ENCODE measurements around the gene SPPL3.

The SPPL3 gene

GRCh38 chr12:120917748-120918147, 13.6 kb upstream of the SPPL3 start:
- TF ChIP-seq ZFX (IDR thresholded peaks at IDR 0.05; ENCODE audit: borderline replicate concordance) (no peak), CTCF (IDR thresholded peaks at IDR 0.05) (no peak)
- H3K27ac ChIP-seq: no peak overlapping the region

- no peak overlapping the region for H3K27ac ChIP-seq
- TF ChIP-seq ZFX (IDR thresholded peaks at IDR 0.05; ENCODE audit: borderline replicate concordance) (no peak), CTCF (IDR thresholded peaks at IDR 0.05) (no peak)
Measured at GRCh38 chr12:120916561-120916960, 12.4 kb upstream of the SPPL3 start.

- no peak overlapping the region for H3K27ac ChIP-seq
- TF ChIP-seq ZFX (IDR thresholded peaks at IDR 0.05; ENCODE audit: borderline replicate concordance): no peak
- no peak for TF ChIP-seq CTCF (IDR thresholded peaks at IDR 0.05)
Measured at GRCh38 chr12:120914794-120915193, 10.6 kb upstream of the SPPL3 start.

- TF ChIP-seq ZFX (IDR thresholded peaks at IDR 0.05; ENCODE audit: borderline replicate concordance) (no peak), CTCF (IDR thresholded peaks at IDR 0.05) (no peak)
- no peak overlapping the region for H3K27ac ChIP-seq
Measured at GRCh38 chr12:120909633-120910298, 5.6 kb upstream of the SPPL3 start.

GRCh38 chr12:120905856-120906384, 1.8 kb upstream of the SPPL3 start:
- no peak overlapping the region for H3K27ac ChIP-seq
- TF ChIP-seq CTCF (IDR thresholded peaks at IDR 0.05): no peak
- no peak for TF ChIP-seq ZFX (IDR thresholded peaks at IDR 0.05; ENCODE audit: borderline replicate concordance)

GRCh38 chr12:120903412-120904196, 554 bp downstream of the SPPL3 start:
- H3K27ac ChIP-seq: peak overlapping the region; percentile 76
- no peak for TF ChIP-seq CTCF (IDR thresholded peaks at IDR 0.05)
- no peak for TF ChIP-seq ZFX (IDR thresholded peaks at IDR 0.05; ENCODE audit: borderline replicate concordance)

Data from 22Rv1 (cell line).